Head of caudate nucleus (tissue), 42 donors: ENCODE data around the gene REG1B.

Source experiments
- DNase-seq, 42 donors: peaks; one replicate each; pipeline versions ENCODE4 v3.0.0 to v3.0.0-alpha.2; 2020 to 2021; ENCODE audit warnings: mixed read lengths in 7 of 42
- intact Hi-C: fragments of 100-400 bp; cut with DNase I; formaldehyde crosslinking; loops from one replicate; pipeline ENCODE4 v1.15.0; 2022

Gene REG1B

GRCh38 chr2:79087785-79088364, at the start of gene REG1B:
TSS of gene REG1B (minus strand) at chr2:79087993. CDS start at chr2:79087612, 381 bp downstream.
- intact Hi-C loops = no loop called here
- DNase-seq = no peak

DNA sequence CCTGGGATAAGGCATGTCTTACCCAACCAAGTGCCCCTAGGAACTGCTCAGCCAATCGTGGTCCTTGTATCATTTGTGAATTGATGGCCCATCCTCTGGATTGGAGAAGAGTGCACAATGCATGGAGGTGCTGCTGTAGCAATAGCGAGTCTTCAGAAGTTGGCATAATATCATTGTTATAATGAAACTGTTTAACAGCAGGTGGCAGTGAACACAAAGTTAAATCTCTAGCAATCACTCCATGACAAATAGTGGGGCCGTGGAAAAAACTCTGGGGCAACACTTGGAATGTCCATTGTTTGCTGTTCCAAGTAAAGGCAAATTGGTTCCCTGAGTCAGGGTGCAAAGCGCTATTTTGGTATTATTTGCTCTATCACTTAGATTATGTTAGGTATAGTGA, 43.9 kb upstream of the REG1B start:
- intact Hi-C loops = no loop called here
- peak in 2 of 42 donors; percentile 4 to 8 for DNase-seq

GRCh38 chr2:79129804-79130203, 42.0 kb upstream of the REG1B start:
- DNase-seq = no peak
- intact Hi-C loops = no loop called here

DNA sequence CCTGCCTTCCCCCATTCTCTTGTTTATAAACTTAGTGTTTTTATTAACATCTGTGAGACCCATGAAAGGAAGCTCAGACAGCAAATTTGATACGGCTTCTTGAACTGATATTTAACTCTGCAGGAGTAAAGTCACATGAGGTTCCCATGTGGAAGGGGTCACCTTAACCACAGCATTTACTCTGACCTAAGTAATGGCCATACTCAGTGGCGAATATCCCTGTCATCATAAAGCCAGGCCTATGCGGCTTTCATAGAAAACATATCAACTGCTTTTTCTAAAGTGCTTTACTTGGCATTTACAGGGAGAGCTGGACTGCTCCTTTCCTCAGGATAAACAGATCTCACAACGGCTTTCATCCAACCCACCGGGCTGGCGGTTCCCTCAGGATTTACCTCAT, 41.5 kb upstream of the REG1B start:
- no peak for DNase-seq
- intact Hi-C loops = no loop called here

DNA sequence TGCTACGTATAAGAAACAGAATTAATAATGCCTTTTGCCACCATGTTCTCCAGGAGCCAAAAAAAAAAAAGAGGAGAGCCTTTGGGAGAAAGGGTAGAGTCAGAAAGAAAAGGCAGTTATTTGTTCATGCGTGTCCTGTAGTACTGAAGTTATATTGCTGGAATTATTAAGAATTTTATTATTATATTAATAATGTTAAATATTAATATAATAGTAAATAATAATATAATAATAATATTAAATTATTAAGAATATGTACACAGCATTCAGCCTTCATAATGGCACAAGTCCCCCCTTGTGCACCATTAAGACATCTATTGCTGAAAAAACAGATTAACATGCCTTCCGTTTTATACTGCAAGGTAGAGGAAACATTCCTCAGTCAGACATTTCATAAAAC, 40.6 kb upstream of the REG1B start:
- no peak for DNase-seq
- intact Hi-C loops = no loop called here

DNA sequence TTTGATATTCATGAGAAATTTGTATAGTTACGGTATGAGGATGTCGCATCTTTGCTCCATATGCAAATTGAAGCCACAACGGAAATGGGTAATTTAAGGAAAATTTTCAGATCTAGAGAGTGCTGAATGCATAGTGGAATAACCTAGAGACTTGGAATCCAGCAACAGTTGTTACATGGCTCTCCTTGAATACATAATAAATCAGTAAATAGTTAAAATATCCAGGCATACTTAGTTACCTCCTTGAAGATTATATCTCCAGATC, 37.9 kb upstream of the REG1B start:
- DNase-seq = no peak
- intact Hi-C loops = no loop called here

GRCh38 chr2:79124907-79125720, 37.3 kb upstream of the REG1B start:
- DNase-seq = no peak
- intact Hi-C loops = no loop called here

GRCh38 chr2:79122676-79123075, 34.9 kb upstream of the REG1B start:
- intact Hi-C loops = no loop called here

DNA sequence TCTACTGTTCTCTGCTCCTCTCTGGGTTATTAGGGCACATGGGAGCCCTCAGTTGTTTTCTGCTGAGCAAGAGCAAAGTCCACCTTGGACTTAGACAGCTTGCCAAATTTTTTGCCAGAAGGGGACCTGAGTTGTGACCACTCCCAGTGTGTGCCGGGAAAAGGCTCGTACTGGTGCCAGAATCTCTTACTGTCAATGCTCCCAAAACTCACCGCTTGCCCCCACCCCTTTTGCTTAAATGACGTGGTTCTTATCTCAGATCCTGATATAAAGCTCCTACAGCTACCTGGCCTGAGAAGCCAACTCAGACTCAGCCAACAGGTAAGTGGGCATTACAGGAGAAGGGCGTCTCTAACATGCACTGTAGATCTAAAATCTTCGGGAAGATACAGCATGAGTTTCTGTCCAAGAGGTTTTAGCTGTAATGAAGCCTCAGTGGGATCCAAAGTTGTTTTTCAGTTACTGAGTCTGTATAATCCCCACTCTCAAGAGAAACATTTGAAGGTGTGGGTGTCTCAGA, 32.5 kb upstream of the REG1B start, which contains the start of gene REG1A:
Gene REG1A, plus strand, starts transcription at position 295 of the 520 bp plus-strand sequence. CDS start 374 bp downstream, outside the sequence.
- intact Hi-C loops = no loop called here
- DNase-seq = no peak

More at GRCh38 chr2:79122676-79123075, 34.9 kb upstream of the REG1B start:
- DNase-seq = no peak

- intact Hi-C loops = no loop called here
- no peak for DNase-seq
Measured at GRCh38 chr2:79116997-79117928, 29.5 kb upstream of the REG1B start.

GRCh38 chr2:79114797-79115494, 27.2 kb upstream of the REG1B start:
- no peak for DNase-seq
- intact Hi-C loops = no loop called here

- no peak for DNase-seq
- intact Hi-C loops = no loop called here
Measured at GRCh38 chr2:79112269-79112668, 24.5 kb upstream of the REG1B start.

GRCh38 chr2:79105259-79105658, 17.5 kb upstream of the REG1B start:
- DNase-seq = no peak
- intact Hi-C loops = no loop called here

- intact Hi-C loops = no loop called here
- no peak for DNase-seq
Measured at GRCh38 chr2:79103214-79103613, 15.4 kb upstream of the REG1B start.

DNA sequence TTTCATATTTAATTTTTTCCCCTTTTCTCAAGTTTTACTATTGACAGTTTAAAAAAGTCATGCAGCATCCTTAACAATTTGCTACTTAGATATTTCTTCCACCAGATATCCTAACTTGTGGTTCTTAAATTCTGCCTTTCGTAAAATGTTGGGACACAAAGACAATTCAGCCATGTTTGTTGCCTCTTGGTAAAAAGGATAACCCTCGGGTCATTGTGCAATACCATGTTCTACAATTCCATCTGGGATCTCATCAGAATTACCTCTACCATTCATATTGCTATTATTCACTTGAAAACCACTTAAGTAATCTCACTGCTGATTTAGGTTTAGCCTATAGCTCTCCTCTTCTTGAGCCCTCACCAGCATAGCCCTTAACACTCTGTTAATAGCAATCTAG, 13.2 kb upstream of the REG1B start:
- DNase-seq = no peak
- intact Hi-C loops = no loop called here

- intact Hi-C loops = no loop called here
- no peak for DNase-seq
Measured at GRCh38 chr2:79100285-79100684, 12.5 kb upstream of the REG1B start.

GRCh38 chr2:79099140-79099686, 11.4 kb upstream of the REG1B start:
- no peak for DNase-seq
- intact Hi-C loops = no loop called here

GRCh38 chr2:79097843-79098242, 10.1 kb upstream of the REG1B start:
- intact Hi-C loops = no loop called here
- DNase-seq = no peak

DNA sequence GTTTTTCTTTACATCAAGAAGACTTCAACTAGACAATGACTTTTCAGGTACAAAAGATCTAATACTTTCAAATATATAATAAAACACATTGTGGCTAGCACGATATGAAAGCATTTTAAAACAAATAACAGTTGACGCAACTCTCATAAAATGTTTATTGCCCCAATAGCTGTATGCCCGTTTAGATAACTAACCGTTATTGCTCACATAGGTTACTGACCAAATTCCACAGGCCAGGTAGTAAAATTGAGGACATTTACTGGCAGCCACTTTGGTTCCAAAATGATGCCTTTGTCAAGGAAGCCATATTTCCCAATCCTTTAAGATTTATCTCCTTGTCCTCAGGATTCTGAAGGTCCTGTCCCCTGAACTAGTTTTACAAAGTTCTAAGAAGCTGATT, 2.9 kb upstream of the REG1B start:
- intact Hi-C loops = no loop called here
- no peak for DNase-seq
